Subcutaneous adipose tissue (tissue), 4 donors: Measurements from ENCODE around the gene RAB25. TPM values are rescaled to one million over a fixed set of nuclear protein-coding genes. Genes with fewer than 3 reads are reported as not detected.

ENCODE experiments used
- total RNA-seq, 4 donors: library from RNA; depleted of rRNA; stranded (reverse); fragments of >200 nt; gene quantifications; one replicate each; pipeline ENCODE4 v1.1.0, GENCODE V29; 2016
- TF ChIP-seq, protein P1 (sequence below): fragments of 450-650 bp; IDR thresholded peaks from one replicate; pipeline ENCODE4 v1.5.1; 2016; ENCODE audit warnings: low read depth, mild to moderate bottlenecking, control low read depth, antibody characterized with exemption, moderate library complexity

The RAB25 gene
- total RNA-seq, 4 donors from 2014 or later, result not detected

DNA sequence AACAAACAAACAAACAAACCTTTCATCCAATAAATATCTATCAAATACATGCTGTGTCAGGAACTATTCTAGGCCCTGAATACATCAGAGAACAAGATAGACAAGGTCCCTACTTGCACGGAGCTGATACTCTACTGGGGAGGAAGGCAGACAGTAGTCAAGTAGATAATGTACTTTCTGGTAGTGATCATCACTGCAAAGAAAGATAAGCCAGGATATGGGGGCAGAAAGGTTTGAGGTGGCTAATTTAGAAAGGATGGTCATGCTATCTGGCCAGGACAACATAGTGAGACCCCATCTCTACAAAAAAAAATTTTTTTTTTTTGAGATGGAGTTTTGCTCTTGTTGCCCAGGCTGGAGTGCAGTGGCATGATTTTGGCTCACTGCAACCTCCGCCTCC is 30.6 kb downstream of the RAB25 start:
- TF ChIP-seq, protein P1, sequence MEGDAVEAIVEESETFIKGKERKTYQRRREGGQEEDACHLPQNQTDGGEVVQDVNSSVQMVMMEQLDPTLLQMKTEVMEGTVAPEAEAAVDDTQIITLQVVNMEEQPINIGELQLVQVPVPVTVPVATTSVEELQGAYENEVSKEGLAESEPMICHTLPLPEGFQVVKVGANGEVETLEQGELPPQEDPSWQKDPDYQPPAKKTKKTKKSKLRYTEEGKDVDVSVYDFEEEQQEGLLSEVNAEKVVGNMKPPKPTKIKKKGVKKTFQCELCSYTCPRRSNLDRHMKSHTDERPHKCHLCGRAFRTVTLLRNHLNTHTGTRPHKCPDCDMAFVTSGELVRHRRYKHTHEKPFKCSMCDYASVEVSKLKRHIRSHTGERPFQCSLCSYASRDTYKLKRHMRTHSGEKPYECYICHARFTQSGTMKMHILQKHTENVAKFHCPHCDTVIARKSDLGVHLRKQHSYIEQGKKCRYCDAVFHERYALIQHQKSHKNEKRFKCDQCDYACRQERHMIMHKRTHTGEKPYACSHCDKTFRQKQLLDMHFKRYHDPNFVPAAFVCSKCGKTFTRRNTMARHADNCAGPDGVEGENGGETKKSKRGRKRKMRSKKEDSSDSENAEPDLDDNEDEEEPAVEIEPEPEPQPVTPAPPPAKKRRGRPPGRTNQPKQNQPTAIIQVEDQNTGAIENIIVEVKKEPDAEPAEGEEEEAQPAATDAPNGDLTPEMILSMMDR, result no peak

DNA sequence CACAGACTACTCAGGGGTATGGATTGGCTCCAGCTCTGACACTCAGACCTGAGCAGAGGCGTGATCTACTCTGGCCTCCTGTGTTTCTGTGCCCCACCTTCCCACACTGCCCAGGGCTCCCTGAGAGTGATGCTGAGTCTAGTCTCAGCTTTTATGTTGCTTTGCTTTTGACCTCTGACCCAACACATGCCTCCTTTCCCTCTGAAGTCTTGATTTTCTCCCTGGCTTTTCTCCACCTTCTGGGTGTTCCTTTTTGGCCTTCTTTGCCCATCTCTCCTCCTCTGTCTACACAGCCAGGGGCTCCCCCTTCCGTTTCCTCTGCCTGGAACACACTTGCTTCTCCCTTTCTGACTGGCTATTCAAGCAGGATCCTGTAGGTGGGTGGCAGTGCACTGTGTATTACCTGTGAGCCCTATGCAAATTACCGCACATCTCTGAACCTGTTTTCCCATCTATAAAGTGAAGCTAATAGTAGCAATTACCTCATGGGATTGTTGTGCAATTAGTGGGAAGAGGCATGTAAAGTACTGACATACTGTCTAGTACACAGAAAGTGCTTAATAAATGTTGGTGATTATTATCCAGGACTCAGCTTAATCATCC is 35.0 kb downstream of the RAB25 start:
- TF ChIP-seq, protein P1, result no peak

DNA sequence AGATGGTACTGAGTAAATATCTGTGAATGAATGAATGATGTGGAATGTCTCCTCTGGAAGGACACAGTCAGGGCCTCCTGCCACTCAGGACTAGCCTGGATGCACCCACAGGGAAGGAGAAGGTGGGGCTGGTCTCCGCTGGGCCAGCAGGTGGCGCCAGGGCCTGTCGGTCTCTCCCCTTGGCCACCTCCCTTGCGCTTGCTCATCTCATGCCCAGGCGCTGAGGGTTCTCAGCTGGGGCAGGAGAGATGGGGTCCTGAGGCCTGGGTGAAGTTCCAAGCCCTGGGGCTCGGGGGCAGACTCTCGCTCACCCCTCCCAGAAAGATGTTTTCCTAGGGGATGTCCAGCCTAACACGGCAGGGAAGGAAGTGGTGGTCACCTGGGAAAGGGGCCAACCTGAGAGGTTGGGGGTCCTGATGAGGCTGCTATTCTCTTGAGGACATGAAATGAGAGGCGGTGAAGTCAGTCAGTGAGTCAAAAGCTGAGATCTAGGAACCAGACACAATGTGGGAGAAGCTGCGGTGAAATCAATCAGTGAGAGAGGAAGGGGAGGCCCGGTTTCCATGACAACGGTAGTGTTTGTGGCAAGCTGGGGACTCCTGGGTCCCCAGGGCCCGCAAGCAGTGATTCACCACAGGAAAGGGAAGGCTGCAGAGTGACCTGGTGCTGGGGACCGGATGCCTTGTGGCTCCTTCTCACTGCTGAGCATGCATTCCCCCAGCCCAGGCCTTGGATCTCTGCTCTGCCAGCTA is 35.9 kb downstream of the RAB25 start:
- TF ChIP-seq, protein P1, result no peak

DNA sequence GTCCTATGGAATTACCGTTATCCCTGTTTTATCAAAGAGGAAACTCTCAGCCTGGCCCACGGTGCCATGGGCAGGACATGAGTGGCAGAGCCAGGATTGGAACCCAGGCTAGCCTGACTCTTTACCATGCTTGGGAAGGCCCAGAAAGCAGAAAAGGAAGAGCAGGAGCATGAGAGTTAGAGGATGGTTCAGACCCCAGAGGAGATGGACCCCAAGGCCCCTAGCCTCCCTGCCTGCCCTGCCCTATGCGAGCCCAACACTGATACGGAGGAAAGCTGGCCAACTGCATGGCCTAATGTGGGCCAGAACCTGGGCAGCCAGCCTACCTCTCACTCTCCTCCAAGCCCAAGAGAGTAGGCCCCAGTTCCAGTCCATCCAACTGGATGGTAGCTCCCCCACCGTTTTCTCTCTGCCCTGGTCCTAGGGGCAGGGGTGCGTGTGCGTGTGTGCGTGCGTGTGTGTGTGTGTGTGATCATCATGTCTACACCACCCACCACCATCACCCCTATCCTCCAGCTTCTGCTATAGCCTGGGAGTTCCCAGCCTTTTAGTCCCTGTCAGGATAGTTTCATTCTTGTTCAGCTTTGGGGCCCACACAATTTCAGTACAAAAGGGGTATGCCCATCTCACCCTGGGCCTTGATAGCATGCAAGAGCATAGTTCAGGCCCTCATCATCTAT is 36.7 kb downstream of the RAB25 start:
- TF ChIP-seq, protein P1, result no peak

DNA sequence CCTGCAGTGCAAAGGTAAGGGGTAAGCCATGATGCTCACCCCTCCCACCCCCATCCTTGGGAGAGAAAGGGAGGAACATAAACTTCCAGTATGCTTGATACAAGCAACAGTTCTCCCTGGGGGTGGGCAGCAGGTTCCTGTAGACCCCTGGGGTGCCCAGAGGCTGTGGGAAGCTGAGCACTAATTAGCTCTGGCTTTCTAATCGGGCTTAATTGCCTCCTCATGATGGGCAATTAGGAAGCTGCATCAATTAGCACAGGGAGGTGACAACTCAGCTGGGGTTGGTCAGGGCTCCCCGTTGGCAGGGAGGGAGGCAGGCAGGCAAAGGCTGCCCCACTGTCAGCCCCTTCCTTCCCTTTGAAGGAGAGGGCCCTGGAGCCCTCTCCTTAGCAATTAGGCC is 37.8 kb downstream of the RAB25 start:
- TF ChIP-seq, protein P1, result no peak

DNA sequence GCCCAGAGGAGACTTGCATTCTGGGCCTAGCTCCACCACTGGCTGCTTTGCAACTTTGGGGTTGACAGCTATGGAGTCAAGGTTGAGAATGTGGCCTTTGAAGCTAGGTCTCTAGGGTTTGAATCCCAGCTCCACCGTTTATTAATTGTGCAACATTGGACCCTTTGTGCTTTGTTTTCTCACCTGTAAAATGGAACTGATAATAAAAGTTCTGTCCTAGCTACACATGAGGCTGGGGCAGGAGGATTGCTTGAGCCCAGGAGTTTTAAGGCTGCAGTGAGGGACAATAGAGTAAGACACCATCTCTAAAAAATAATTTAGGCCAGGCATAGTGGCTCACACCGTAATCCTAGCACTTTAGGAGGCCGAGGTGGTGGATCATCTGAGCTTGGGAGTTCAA is 38.3 kb downstream of the RAB25 start:
- TF ChIP-seq, protein P1, result no peak

DNA sequence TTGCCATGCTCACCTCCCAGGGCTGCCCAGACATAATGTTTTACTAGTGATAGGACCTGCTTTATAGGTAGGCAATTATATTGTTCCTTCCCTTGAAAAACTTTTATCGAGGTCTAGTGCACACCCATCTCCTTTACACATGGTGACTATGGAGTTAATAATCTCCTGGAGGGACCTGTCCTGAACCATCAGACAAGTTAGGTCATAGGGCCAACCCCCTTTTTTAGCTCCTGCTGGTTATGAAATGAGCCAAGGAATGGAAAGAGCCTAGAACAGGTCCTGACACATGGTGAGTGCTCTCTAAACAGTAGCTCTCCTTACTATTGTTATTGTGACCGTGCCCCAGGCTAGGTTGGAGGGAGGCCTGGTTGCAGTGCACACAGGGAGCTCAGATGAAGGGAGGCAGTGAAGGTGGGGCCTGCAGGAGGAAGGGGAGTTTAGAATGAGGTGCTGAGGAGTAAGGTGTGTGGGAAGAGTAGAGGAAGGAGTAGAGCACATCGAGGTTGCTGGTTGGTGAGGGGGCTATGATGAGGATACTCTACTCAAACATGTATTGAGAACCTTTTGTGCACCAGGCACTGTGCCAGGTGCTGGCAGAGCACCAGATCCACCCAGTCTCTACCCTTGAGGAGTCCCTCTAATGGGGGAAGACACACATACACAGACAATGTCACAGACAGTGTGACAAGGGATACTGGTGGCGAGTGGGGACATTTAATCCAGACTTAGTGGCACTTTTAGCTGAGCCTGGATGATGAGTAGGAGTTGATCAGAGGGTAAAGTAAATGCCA is 39.4 kb downstream of the RAB25 start:
- TF ChIP-seq, protein P1, result no peak
